GM12891 (cell line): ENCODE results near the gene NEURL2.

ENCODE experiments used
- POLR2A ChIP-seq: IDR thresholded peaks from 2 replicates; pipeline ENCODE4 v1.6.1; 2011; ENCODE audit warnings: low read depth, low read length, control low read depth
- POLR2AphosphoS5 ChIP-seq: IDR thresholded peaks from 2 replicates; pipeline ENCODE4 v1.6.1; 2011; ENCODE audit warnings: low read depth, low read length, control low read depth
- POU2F2 ChIP-seq: IDR thresholded peaks from 2 replicates; pipeline ENCODE4 v1.6.1; 2011; ENCODE audit warnings: low read depth, mild to moderate bottlenecking, control low read depth, low read length, moderate library complexity
- TAF1 ChIP-seq: IDR thresholded peaks from 2 replicates; pipeline ENCODE4 v1.6.1; 2011; ENCODE audit warnings: low read depth, low read length, control low read depth

- no peak for TF ChIP-seq POLR2A
- no peak for TF ChIP-seq TAF1
- TF ChIP-seq POLR2AphosphoS5, result no peak
- TF ChIP-seq POU2F2, result no peak
Observed at GRCh38 chr20:45842169-45842812, 48.7 kb downstream of the NEURL2 start.
